HCT116 (cell line): ENCODE measurements around the gene DCST2. TPM values are rescaled to one million over a fixed set of nuclear protein-coding genes. Genes with fewer than 3 reads are reported as not detected.

ENCODE experiments used
- ATAC-seq: fragments of 200-7000 bp; cut with Tn5 transposase; 2 replicates; pipeline ENCODE4 v1.9.1; 2020; ENCODE audit warnings: mild to moderate bottlenecking, moderate library complexity
- BruUV-seq: library from RNA; stranded (reverse); fragments of 400-500 nt; replicated peaks from 2 replicates; lab custom pipeline; 2021; lab: Mats Ljungman, UMichigan
- CTCF ChIA-PET: fragments of 300-600 bp; sonication (Branson Sonifier 250); formaldehyde crosslinking; loops from one replicate; lab custom pipeline; 2021; ENCODE audit warnings: antibody characterized with exemption; lab: Charles Lee
- POLR2A ChIA-PET: fragments of 300-600, 350-600 bp; sonication (Branson Sonifier 250); formaldehyde crosslinking; loops from one replicate; lab custom pipeline; 2021; ENCODE audit warnings: antibody characterized with exemption; lab: Charles Lee
- RAD21 ChIA-PET, 2 experiments: fragments of 300-600 bp; sonication (Branson Sonifier 250); formaldehyde crosslinking; loops; one replicate each; lab custom pipeline; 2023; ENCODE audit warnings: low total read pairs in 2 of 2; ENCODE audit not compliant: uncharacterized antibody in 2 of 2, unreplicated experiment in 2 of 2, low non-redundant PET in 1 of 2; lab: Charles Lee
- DNase-seq: peaks from one replicate; pipeline ENCODE4 v3.0.0-alpha.2; 2010; ENCODE audit warnings: low read depth, low spot score
- H2AFZ ChIP-seq: fragments of 200-600 bp; shearing (Covaris generic), sonication (generic); 2 replicates; pipeline ENCODE4 v1.6.1; 2017; ENCODE audit warnings: low read depth, mixed run types, mixed read lengths, antibody characterized with exemption, low read length; ENCODE audit not compliant: poor library complexity, severe bottlenecking
- H3K27ac ChIP-seq: 2 replicates; pipeline ENCODE4 v1.5.1; 2012; ENCODE audit warnings: low read depth, low read length
- H3K27me3 ChIP-seq: fragments of 200-600 bp; sonication (generic); 2 replicates; pipeline ENCODE4 v1.6.1; 2016; ENCODE audit warnings: mixed run types, low read length, mixed read lengths; ENCODE audit not compliant: insufficient read depth
- H3K36me3 ChIP-seq, 2 experiments: fragments of 200-500 bp in 1 of 2; fragments of 200-600 bp in 1 of 2; sonication (Bioruptor generic) in 1 of 2; sonication (generic) in 1 of 2; 2 replicates each; pipeline versions ENCODE4 v1.5.1 to v1.6.1; 2014 to 2016; ENCODE audit warnings: low read length in 2 of 2, inconsistent platforms in 1 of 2, mixed read lengths in 1 of 2, mixed run types in 1 of 2; ENCODE audit not compliant: insufficient read depth in 2 of 2, control insufficient read depth in 1 of 2
- H3K4me1 ChIP-seq, 2 experiments: fragments of 200-600 bp in 1 of 2; sonication (generic) in 1 of 2; 2 replicates each; pipeline versions ENCODE4 v1.5.1 to v1.6.1; 2012 to 2017; ENCODE audit warnings: low read length in 2 of 2, inconsistent platforms in 1 of 2, mild to moderate bottlenecking in 1 of 2, mixed read lengths in 1 of 2, mixed run types in 1 of 2, moderate library complexity in 1 of 2; ENCODE audit not compliant: insufficient read depth in 2 of 2, control insufficient read depth in 1 of 2
- H3K4me2 ChIP-seq: fragments of 200-600 bp; sonication (generic); 2 replicates; pipeline ENCODE4 v1.6.1; 2017; ENCODE audit warnings: mixed run types, low read length, mixed read lengths
- H3K4me3 ChIP-seq, 2 experiments: fragments of 200-600 bp in 1 of 2; sonication (generic) in 1 of 2; replicated peaks in 1 of 2; 2 replicates each; pipeline ENCODE4 v1.5.1; 2011 to 2016; ENCODE audit warnings: low read length in 2 of 2, control low read depth in 1 of 2, low read depth in 1 of 2, mild to moderate bottlenecking in 1 of 2, mixed read lengths in 1 of 2, mixed run types in 1 of 2
- H3K79me2 ChIP-seq: fragments of 200-600 bp; sonication (generic); 2 replicates; pipeline ENCODE4 v1.6.1; 2017; ENCODE audit warnings: mild to moderate bottlenecking, mixed run types, low read length, moderate library complexity, mixed read lengths; ENCODE audit not compliant: insufficient read depth
- H3K9ac ChIP-seq: fragments of 200-600 bp; sonication (generic); 2 replicates; pipeline ENCODE4 v1.6.1; 2016; ENCODE audit warnings: low read length, mixed read lengths
- H3K9me2 ChIP-seq: fragments of 200-600 bp; sonication (generic), shearing (Covaris generic); 2 replicates; pipeline ENCODE4 v1.6.1; 2017; ENCODE audit warnings: mixed run types, mild to moderate bottlenecking, moderate library complexity; ENCODE audit not compliant: insufficient read depth
- H3K9me3 ChIP-seq, 2 experiments: fragments of 200-500 bp in 1 of 2; fragments of 200-600 bp in 1 of 2; sonication (Bioruptor generic) in 1 of 2; sonication (generic) in 1 of 2; 2 replicates each; pipeline ENCODE4 v1.6.1; 2014 to 2017; ENCODE audit warnings: low read length in 2 of 2, mixed read lengths in 2 of 2, inconsistent platforms in 1 of 2, low read depth in 1 of 2, mild to moderate bottlenecking in 1 of 2, mixed run types in 1 of 2, moderate library complexity in 1 of 2; ENCODE audit not compliant: control insufficient read depth in 1 of 2, insufficient read depth in 1 of 2
- H4K20me1 ChIP-seq: fragments of 200-600 bp; sonication (generic), shearing (Covaris generic); 2 replicates; pipeline ENCODE4 v1.6.1; 2017; ENCODE audit warnings: mixed run types, mild to moderate bottlenecking, moderate library complexity; ENCODE audit not compliant: insufficient read depth
- CBX3 ChIP-seq: IDR thresholded peaks from 2 replicates; pipeline ENCODE4 v1.6.1; 2012; ENCODE audit warnings: low read depth
- CEBPB ChIP-seq: IDR thresholded peaks from 2 replicates; pipeline ENCODE4 v1.6.1; 2012; ENCODE audit warnings: low read depth
- EGR1 ChIP-seq: IDR thresholded peaks from 2 replicates; pipeline ENCODE4 v1.6.1; 2012; ENCODE audit warnings: low read depth
- ELF1 ChIP-seq: IDR thresholded peaks from 2 replicates; pipeline ENCODE4 v1.6.1; 2012; ENCODE audit warnings: low read depth, borderline replicate concordance
- EZH2 ChIP-seq: fragments of 200-600 bp; sonication (generic); IDR thresholded peaks from 2 replicates; pipeline ENCODE4 v1.6.1; 2017; ENCODE audit warnings: antibody characterized with exemption, mixed run types
- EZH2phosphoT487 ChIP-seq: fragments of 200-600 bp; IDR thresholded peaks from 2 replicates; pipeline ENCODE4 v1.6.1; 2018; ENCODE audit warnings: antibody characterized with exemption, borderline replicate concordance
- FOSL1 ChIP-seq: IDR thresholded peaks from 2 replicates; pipeline ENCODE4 v1.6.1; 2012; ENCODE audit warnings: low read depth
- JUND ChIP-seq: IDR thresholded peaks from 2 replicates; pipeline ENCODE4 v1.6.1; 2012
- POLR2A ChIP-seq: IDR thresholded peaks from 2 replicates; pipeline ENCODE4 v1.7.0; 2011; ENCODE audit warnings: borderline replicate concordance; ENCODE audit not compliant: insufficient read depth, insufficient read length; ENCODE audit errors: extremely low read depth
- RAD21 ChIP-seq: IDR thresholded peaks from 2 replicates; pipeline ENCODE4 v1.6.1; 2012; ENCODE audit warnings: low read depth, mild to moderate bottlenecking
- SIN3A ChIP-seq: IDR thresholded peaks from 2 replicates; pipeline ENCODE4 v1.6.1; 2012; ENCODE audit warnings: low read depth
- SP1 ChIP-seq: IDR thresholded peaks from 2 replicates; pipeline ENCODE4 v1.6.1; 2012; ENCODE audit warnings: low read depth
- SRF ChIP-seq: IDR thresholded peaks from 2 replicates; pipeline ENCODE4 v1.6.1; 2012; ENCODE audit warnings: low read depth
- YY1 ChIP-seq: IDR thresholded peaks from 2 replicates; pipeline ENCODE4 v1.6.1; 2011; ENCODE audit warnings: low read length, low read depth, moderate library complexity, mild to moderate bottlenecking; ENCODE audit not compliant: insufficient replicate concordance; ENCODE audit errors: extremely low read depth
- ZNF274 ChIP-seq: fragments of 200-500 bp; sonication (Bioruptor generic); IDR thresholded peaks from 2 replicates; pipeline ENCODE4 v1.6.1; 2014; ENCODE audit warnings: mild to moderate bottlenecking, low read depth, low read length, inconsistent platforms
- intact Hi-C: fragments of 100-400 bp; cut with micrococcal nuclease; formaldehyde crosslinking; loops from 2 replicates; pipeline ENCODE4 v1.10.0; 2022
- total RNA-seq: library from RNA; stranded (reverse); gene quantifications from one replicate; pipeline ENCODE4 v1.2.1, GENCODE V29; 2021; ENCODE audit not compliant: unreplicated experiment
- TF ChIP-seq, protein P1 (sequence below): IDR thresholded peaks from 2 replicates; pipeline ENCODE4 v1.6.1; 2012
- TF ChIP-seq, protein P2 (sequence below), 3 experiments: fragments of 200-600 bp in 1 of 3; sonication (generic) in 1 of 3; IDR thresholded peaks in 2 of 3; conservative IDR thresholded peaks in 1 of 3; 2 replicates each; pipeline ENCODE4 v1.5.1; 2012 to 2017; ENCODE audit warnings: low read depth in 2 of 3, low read length in 2 of 3, antibody characterized with exemption in 1 of 3, borderline replicate concordance in 1 of 3, control low read depth in 1 of 3, mild to moderate bottlenecking in 1 of 3, mixed read lengths in 1 of 3, mixed run types in 1 of 3, moderate library complexity in 1 of 3; ENCODE audit not compliant: insufficient read depth in 1 of 3
- TF ChIP-seq, protein P3 (sequence below): IDR thresholded peaks from 2 replicates; pipeline ENCODE4 v1.6.1; 2011; ENCODE audit warnings: mild to moderate bottlenecking, low read length, moderate library complexity; ENCODE audit not compliant: insufficient replicate concordance; ENCODE audit errors: extremely low read depth
- TF ChIP-seq, protein P4 (sequence below): IDR thresholded peaks from 2 replicates; pipeline ENCODE4 v1.6.1; 2012

DCST2 gene
- total RNA-seq, 1 experiment from 2014 or later, result 2.0 TPM

DNA sequence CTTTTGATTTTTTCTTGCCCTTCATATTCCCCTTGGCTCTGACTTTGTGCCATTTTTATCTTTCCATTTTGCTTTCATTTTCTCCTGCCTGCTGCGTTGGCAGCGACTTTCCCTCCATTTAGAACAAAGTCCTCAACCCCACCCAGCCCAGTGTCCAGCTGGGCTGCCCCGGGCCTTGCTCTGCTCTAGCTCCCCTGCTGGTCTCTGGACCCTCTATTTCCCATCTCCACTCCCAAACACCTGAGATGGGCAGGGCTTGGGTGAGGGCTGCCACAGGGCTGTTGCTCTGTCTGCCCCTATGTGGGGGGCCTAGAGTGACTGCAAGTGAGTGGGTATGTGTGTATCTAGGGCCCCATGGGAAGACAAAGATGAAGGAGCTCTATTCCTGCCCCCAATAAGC is 10.2 kb upstream of the DCST2 start:
- H3K36me3 ChIP-seq, result no peaks in the 10 kb centered on the region
- no peaks in the 10 kb centered on the region for H3K27me3 ChIP-seq
- H2AFZ ChIP-seq, result no peak overlapping the region
- TF ChIP-seq SP1 (no peak), JUND (no peak), EZH2phosphoT487 (no peak), SRF (no peak), YY1 (no peak), SIN3A (no peak), ELF1 (no peak), RAD21 (no peak), CEBPB (no peak), FOSL1 (no peak), ZNF274 (no peak), EZH2 (no peak), CBX3 (no peak), EGR1 (no peak), POLR2A (no peak)
- TF ChIP-seq, protein P1, sequence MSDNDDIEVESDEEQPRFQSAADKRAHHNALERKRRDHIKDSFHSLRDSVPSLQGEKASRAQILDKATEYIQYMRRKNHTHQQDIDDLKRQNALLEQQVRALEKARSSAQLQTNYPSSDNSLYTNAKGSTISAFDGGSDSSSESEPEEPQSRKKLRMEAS, result no peak
- TF ChIP-seq, protein P2, sequence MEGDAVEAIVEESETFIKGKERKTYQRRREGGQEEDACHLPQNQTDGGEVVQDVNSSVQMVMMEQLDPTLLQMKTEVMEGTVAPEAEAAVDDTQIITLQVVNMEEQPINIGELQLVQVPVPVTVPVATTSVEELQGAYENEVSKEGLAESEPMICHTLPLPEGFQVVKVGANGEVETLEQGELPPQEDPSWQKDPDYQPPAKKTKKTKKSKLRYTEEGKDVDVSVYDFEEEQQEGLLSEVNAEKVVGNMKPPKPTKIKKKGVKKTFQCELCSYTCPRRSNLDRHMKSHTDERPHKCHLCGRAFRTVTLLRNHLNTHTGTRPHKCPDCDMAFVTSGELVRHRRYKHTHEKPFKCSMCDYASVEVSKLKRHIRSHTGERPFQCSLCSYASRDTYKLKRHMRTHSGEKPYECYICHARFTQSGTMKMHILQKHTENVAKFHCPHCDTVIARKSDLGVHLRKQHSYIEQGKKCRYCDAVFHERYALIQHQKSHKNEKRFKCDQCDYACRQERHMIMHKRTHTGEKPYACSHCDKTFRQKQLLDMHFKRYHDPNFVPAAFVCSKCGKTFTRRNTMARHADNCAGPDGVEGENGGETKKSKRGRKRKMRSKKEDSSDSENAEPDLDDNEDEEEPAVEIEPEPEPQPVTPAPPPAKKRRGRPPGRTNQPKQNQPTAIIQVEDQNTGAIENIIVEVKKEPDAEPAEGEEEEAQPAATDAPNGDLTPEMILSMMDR (IDR thresholded peaks at IDR 0.05 in 2 of 3, conservative IDR thresholded peaks at IDR 0.05 in 1 of 3; ENCODE audit: borderline replicate concordance in 1 of 3, insufficient read depth in 1 of 3, low read depth in 2 of 3, low read length in 2 of 3), result no peak
- TF ChIP-seq, protein P3, sequence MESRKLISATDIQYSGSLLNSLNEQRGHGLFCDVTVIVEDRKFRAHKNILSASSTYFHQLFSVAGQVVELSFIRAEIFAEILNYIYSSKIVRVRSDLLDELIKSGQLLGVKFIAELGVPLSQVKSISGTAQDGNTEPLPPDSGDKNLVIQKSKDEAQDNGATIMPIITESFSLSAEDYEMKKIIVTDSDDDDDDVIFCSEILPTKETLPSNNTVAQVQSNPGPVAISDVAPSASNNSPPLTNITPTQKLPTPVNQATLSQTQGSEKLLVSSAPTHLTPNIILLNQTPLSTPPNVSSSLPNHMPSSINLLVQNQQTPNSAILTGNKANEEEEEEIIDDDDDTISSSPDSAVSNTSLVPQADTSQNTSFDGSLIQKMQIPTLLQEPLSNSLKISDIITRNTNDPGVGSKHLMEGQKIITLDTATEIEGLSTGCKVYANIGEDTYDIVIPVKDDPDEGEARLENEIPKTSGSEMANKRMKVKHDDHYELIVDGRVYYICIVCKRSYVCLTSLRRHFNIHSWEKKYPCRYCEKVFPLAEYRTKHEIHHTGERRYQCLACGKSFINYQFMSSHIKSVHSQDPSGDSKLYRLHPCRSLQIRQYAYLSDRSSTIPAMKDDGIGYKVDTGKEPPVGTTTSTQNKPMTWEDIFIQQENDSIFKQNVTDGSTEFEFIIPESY, result no peak
- TF ChIP-seq, protein P4, sequence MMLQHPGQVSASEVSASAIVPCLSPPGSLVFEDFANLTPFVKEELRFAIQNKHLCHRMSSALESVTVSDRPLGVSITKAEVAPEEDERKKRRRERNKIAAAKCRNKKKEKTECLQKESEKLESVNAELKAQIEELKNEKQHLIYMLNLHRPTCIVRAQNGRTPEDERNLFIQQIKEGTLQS, result no peak
- H3K4me3 ChIP-seq, result no peak overlapping the region
- RAD21 ChIA-PET, result interaction anchor here in 1 of 2 experiments (1.0 to 1.8 kb wide), 2 partner anchors 33 to 41 kb away, joined by 4 to 12 read pairs; no protein-coding TSS in a partner anchor
- no TSS peak for BruUV-seq
- H3K9me2 ChIP-seq, result no peaks in the 10 kb centered on the region
- ATAC-seq, result no peak
- no peaks in the 10 kb centered on the region for H3K9me3 ChIP-seq
- no peak overlapping the region for H3K27ac ChIP-seq
- H3K4me1 ChIP-seq, result peaks cover 9 to 23% of the 10 kb centered on the region in 2 experiments
- H3K79me2 ChIP-seq, result no peaks in the 10 kb centered on the region
- no peak overlapping the region for H3K9ac ChIP-seq
- no peak for DNase-seq
- intact Hi-C loops, result no loop called here
- no peaks in the 10 kb centered on the region for H4K20me1 ChIP-seq
- CTCF ChIA-PET, result interaction anchor here (1.4 to 4.0 kb wide), 9 partner anchors 17 to 129 kb away, joined by 3 to 32 read pairs (median 14); partner anchors contain the start of gene KRTCAP2
- POLR2A ChIA-PET, result interaction anchor here (1.5 kb wide), 1 partner anchor 18 kb away, joined by 4 read pairs; no protein-coding TSS in a partner anchor
- no peak overlapping the region for H3K4me2 ChIP-seq
